OCI-LY1 (cell line): Measurements from ENCODE around the gene CUBN.

Experiments
- EZH2 ChIP-seq: fragments of 200-600 bp; sonication (generic), shearing (Covaris generic); IDR thresholded peaks from 2 replicates; pipeline ENCODE4 v1.8.0; 2017; ENCODE audit warnings: borderline replicate concordance, mixed run types, mild to moderate bottlenecking, antibody characterized with exemption, low read length, moderate library complexity, mixed read lengths
- TF ChIP-seq, protein P1 (sequence below): fragments of 200-600 bp; sonication (generic), shearing (Covaris generic); IDR thresholded peaks from 2 replicates; pipeline ENCODE4 v1.5.1; 2017; ENCODE audit warnings: mild to moderate bottlenecking, antibody characterized with exemption, low read length, moderate library complexity, mixed read lengths

DNA sequence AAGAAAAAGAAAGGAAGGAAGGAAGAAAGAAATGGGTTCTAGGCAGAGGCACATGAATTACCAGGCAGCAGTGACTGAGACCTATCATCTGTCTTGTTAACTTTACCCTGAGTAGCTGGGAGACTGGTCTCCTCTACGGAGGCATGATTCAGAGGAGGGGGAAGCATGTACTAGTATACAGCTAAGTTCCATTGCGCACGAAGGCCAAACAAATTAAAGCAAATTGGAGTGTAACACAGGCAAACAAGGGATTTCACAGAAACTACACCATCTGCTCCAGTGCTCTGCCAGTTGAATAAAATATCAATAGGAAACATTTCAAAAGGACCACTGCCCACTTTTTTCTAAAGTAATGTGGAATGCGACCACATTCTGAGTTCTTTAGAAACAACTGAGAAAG lies 246.5 kb downstream of the CUBN start:
- TF ChIP-seq, protein P1, sequence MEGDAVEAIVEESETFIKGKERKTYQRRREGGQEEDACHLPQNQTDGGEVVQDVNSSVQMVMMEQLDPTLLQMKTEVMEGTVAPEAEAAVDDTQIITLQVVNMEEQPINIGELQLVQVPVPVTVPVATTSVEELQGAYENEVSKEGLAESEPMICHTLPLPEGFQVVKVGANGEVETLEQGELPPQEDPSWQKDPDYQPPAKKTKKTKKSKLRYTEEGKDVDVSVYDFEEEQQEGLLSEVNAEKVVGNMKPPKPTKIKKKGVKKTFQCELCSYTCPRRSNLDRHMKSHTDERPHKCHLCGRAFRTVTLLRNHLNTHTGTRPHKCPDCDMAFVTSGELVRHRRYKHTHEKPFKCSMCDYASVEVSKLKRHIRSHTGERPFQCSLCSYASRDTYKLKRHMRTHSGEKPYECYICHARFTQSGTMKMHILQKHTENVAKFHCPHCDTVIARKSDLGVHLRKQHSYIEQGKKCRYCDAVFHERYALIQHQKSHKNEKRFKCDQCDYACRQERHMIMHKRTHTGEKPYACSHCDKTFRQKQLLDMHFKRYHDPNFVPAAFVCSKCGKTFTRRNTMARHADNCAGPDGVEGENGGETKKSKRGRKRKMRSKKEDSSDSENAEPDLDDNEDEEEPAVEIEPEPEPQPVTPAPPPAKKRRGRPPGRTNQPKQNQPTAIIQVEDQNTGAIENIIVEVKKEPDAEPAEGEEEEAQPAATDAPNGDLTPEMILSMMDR: no peak
- TF ChIP-seq EZH2: no peak
